ENCODE measurements around the gene NMT1. TPM values are rescaled to one million over a fixed set of nuclear protein-coding genes. Genes with fewer than 3 reads are reported as not detected.

The NMT1 gene
- total and polyA plus RNA-seq, 2 of the 13 experiments (the other 11 are each of a cell fraction or from before 2014, with no cell fraction given), result 75.7 to 142 TPM

- TF ChIP-seq, protein P1, sequence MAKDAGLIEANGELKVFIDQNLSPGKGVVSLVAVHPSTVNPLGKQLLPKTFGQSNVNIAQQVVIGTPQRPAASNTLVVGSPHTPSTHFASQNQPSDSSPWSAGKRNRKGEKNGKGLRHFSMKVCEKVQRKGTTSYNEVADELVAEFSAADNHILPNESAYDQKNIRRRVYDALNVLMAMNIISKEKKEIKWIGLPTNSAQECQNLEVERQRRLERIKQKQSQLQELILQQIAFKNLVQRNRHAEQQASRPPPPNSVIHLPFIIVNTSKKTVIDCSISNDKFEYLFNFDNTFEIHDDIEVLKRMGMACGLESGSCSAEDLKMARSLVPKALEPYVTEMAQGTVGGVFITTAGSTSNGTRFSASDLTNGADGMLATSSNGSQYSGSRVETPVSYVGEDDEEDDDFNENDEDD (CRISPR knock-in tag; IDR thresholded peaks at IDR 0.05; ENCODE audit: borderline replicate concordance), result peak; percentile 91
- TF ChIP-seq, protein P2, sequence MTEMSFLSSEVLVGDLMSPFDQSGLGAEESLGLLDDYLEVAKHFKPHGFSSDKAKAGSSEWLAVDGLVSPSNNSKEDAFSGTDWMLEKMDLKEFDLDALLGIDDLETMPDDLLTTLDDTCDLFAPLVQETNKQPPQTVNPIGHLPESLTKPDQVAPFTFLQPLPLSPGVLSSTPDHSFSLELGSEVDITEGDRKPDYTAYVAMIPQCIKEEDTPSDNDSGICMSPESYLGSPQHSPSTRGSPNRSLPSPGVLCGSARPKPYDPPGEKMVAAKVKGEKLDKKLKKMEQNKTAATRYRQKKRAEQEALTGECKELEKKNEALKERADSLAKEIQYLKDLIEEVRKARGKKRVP (CRISPR knock-in tag; IDR thresholded peaks at IDR 0.05), result no peak
- peak; percentile 97 for TF ChIP-seq SPEN (CRISPR knock-in tag; IDR thresholded peaks at IDR 0.05; ENCODE audit: low read depth)
- TF ChIP-seq PITX1 (CRISPR knock-in tag; IDR thresholded peaks at IDR 0.05), result 0 out of 2 replicates have a peak, but pooled peaks have one; percentile 25
- TF ChIP-seq POLR2AphosphoS2 (IDR thresholded peaks at IDR 0.05; ENCODE audit: low read depth, low read length), result no peak
- no peak for TF ChIP-seq PCBP1 (IDR thresholded peaks at IDR 0.05; ENCODE audit: borderline replicate concordance, low read depth, low read length)
- TF ChIP-seq, protein P3, sequence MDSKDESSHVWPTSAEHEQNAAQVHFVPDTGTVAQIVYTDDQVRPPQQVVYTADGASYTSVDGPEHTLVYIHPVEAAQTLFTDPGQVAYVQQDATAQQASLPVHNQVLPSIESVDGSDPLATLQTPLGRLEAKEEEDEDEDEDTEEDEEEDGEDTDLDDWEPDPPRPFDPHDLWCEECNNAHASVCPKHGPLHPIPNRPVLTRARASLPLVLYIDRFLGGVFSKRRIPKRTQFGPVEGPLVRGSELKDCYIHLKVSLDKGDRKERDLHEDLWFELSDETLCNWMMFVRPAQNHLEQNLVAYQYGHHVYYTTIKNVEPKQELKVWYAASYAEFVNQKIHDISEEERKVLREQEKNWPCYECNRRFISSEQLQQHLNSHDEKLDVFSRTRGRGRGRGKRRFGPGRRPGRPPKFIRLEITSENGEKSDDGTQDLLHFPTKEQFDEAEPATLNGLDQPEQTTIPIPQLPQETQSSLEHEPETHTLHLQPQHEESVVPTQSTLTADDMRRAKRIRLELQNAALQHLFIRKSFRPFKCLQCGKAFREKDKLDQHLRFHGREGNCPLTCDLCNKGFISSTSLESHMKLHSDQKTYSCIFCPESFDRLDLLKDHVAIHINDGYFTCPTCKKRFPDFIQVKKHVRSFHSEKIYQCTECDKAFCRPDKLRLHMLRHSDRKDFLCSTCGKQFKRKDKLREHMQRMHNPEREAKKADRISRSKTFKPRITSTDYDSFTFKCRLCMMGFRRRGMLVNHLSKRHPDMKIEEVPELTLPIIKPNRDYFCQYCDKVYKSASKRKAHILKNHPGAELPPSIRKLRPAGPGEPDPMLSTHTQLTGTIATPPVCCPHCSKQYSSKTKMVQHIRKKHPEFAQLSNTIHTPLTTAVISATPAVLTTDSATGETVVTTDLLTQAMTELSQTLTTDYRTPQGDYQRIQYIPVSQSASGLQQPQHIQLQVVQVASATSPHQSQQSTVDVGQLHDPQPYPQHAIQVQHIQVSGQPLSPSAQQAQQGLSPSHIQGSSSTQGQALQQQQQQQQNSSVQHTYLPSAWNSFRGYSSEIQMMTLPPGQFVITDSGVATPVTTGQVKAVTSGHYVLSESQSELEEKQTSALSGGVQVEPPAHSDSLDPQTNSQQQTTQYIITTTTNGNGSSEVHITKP (CRISPR knock-in tag; IDR thresholded peaks at IDR 0.05; ENCODE audit: low read depth), result no peak
- no peak for TF ChIP-seq ZNF782 (CRISPR knock-in tag; IDR thresholded peaks at IDR 0.05; ENCODE audit: borderline replicate concordance)
- no peak for TF ChIP-seq BHLHE40 (IDR thresholded peaks at IDR 0.05; ENCODE audit: low read length)
- TF ChIP-seq, protein P4, sequence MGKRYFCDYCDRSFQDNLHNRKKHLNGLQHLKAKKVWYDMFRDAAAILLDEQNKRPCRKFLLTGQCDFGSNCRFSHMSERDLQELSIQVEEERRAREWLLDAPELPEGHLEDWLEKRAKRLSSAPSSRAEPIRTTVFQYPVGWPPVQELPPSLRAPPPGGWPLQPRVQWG (CRISPR knock-in tag; IDR thresholded peaks at IDR 0.05; ENCODE audit: borderline replicate concordance, low read depth), result no peak
- TF ChIP-seq PLRG1 (conservative IDR thresholded peaks at IDR 0.05), result no peak
- 0 out of 2 replicates have a peak, but pooled peaks have one; percentile 17 for TF ChIP-seq ZFP41 (CRISPR knock-in tag; IDR thresholded peaks at IDR 0.05; ENCODE audit: borderline replicate concordance)
- no peak for TF ChIP-seq BCL3 (CRISPR knock-in tag; IDR thresholded peaks at IDR 0.05)
- no peak for TF ChIP-seq JUN (CRISPR knock-in tag; IDR thresholded peaks at IDR 0.05)
- TF ChIP-seq RFXAP (CRISPR knock-in tag; IDR thresholded peaks at IDR 0.05; ENCODE audit: borderline replicate concordance), result peak; percentile 31; the same call in 1 of the 2 replicates
- TF ChIP-seq, protein P5, sequence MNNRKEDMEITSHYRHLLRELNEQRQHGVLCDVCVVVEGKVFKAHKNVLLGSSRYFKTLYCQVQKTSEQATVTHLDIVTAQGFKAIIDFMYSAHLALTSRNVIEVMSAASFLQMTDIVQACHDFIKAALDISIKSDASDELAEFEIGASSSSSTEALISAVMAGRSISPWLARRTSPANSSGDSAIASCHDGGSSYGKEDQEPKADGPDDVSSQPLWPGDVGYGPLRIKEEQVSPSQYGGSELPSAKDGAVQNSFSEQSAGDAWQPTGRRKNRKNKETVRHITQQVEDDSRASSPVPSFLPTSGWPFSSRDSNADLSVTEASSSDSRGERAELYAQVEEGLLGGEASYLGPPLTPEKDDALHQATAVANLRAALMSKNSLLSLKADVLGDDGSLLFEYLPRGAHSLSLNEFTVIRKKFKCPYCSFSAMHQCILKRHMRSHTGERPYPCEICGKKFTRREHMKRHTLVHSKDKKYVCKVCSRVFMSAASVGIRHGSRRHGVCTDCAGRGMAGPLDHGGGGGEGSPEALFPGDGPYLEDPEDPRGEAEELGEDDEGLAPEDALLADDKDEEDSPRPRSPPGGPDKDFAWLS (CRISPR knock-in tag; IDR thresholded peaks at IDR 0.05; ENCODE audit: borderline replicate concordance), result no peak
- no peak for TF ChIP-seq ZEB1 (IDR thresholded peaks at IDR 0.05; ENCODE audit: insufficient replicate concordance, low read depth)
- TF ChIP-seq THAP8 (CRISPR knock-in tag; IDR thresholded peaks at IDR 0.05; ENCODE audit: borderline replicate concordance), result 0 out of 2 replicates have a peak, but pooled peaks have one; percentile 11
Measured at GRCh38 chr17:45051060-45051719, 9.9 kb upstream of the NMT1 start, which contains the start of gene DCAKD (continued).

Data from HepG2 (cell line).